Measurements from ENCODE around the gene TTC33.
A peak's percentile ranks its signal among the peaks of the same experiment; 100 is the strongest.

Gene TTC33

GRCh38 chr5:40754381-40755092 lies 1.2 kb downstream of the TTC33 start:
- TF ChIP-seq, protein P1, sequence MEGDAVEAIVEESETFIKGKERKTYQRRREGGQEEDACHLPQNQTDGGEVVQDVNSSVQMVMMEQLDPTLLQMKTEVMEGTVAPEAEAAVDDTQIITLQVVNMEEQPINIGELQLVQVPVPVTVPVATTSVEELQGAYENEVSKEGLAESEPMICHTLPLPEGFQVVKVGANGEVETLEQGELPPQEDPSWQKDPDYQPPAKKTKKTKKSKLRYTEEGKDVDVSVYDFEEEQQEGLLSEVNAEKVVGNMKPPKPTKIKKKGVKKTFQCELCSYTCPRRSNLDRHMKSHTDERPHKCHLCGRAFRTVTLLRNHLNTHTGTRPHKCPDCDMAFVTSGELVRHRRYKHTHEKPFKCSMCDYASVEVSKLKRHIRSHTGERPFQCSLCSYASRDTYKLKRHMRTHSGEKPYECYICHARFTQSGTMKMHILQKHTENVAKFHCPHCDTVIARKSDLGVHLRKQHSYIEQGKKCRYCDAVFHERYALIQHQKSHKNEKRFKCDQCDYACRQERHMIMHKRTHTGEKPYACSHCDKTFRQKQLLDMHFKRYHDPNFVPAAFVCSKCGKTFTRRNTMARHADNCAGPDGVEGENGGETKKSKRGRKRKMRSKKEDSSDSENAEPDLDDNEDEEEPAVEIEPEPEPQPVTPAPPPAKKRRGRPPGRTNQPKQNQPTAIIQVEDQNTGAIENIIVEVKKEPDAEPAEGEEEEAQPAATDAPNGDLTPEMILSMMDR (conservative IDR thresholded peaks at IDR 0.05), result no peak
- no peak for TF ChIP-seq ZFX (IDR thresholded peaks at IDR 0.05)
- H3K27ac ChIP-seq, result no peak overlapping the region; the same call in 1 of the 2 replicates

GRCh38 chr5:40746703-40747102 lies 9.1 kb downstream of the TTC33 start:
- no peak overlapping the region for H3K27ac ChIP-seq
- TF ChIP-seq ZFX (IDR thresholded peaks at IDR 0.05), result no peak
- TF ChIP-seq, protein P1 (conservative IDR thresholded peaks at IDR 0.05), result no peak

GRCh38 chr5:40743771-40744170 lies 12.0 kb downstream of the TTC33 start:
- TF ChIP-seq, protein P1 (conservative IDR thresholded peaks at IDR 0.05), result no peak
- TF ChIP-seq ZFX (IDR thresholded peaks at IDR 0.05), result no peak
- H3K27ac ChIP-seq, result no peak overlapping the region

DNA sequence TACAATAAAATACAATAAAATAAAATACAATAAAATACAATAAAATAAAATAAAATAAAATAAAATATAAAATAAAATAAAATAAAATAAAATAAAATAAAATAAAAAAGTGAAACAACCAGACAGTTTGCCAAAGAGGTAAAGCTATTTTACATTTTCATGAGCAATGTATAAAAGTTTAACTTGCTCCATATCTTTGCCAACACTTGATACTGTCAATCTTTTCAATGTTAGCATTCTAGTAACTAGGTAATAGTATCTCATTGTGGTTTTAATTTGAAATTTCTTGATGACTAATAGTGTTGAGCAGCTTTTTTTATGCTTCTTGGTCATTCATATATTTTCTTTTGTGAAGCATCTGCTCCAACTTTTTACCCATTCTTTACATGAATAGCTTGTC lies 17.3 kb downstream of the TTC33 start:
- TF ChIP-seq, protein P1 (conservative IDR thresholded peaks at IDR 0.05), result no peak
- TF ChIP-seq ZFX (IDR thresholded peaks at IDR 0.05), result no peak
- H3K27ac ChIP-seq, result no peak overlapping the region

DNA sequence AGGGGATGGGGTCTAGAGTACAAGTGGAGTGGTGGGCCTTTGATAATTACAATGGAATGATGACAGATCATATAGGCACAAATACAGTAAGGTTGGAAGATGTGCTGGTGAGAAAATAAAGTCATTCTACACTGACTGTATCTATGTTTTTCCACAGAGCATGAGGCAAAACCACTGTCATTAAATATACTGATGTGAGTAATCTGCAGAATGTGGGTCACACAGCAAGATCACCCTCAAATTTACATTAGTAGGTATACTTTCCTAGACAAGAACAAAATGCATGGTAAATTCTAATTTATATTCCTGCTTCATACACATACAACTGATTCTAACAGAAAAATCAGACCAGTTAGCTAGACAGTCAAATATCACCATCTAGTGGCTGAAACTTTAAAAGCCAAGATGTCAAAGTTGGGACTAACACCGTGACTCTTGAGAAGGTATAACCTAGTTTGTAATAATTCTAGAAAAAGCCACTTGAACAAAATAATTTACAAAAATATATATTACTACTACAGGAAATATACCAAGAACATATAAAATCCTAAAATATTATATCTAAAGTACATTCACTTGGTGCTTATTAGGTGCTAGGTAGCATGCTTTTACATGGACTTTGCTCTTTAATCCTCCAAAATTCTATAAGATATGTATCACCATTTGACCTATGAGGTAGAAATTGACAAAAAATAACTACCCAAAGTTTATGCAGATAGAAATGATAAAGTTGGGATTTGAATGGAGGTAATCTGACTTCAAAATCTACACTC lies 19.5 kb downstream of the TTC33 start:
- no peak overlapping the region for H3K27ac ChIP-seq

GRCh38 chr5:40735609-40736008 lies 20.2 kb downstream of the TTC33 start:
- H3K27ac ChIP-seq, result no peak overlapping the region

More for the DNA sequence above, 19.5 kb downstream of the TTC33 start:
- TF ChIP-seq, protein P1 (conservative IDR thresholded peaks at IDR 0.05), result peak; percentile 88
- no peak for TF ChIP-seq ZFX (IDR thresholded peaks at IDR 0.05)

More at GRCh38 chr5:40735609-40736008, 20.2 kb downstream of the TTC33 start:
- no peak for TF ChIP-seq ZFX (IDR thresholded peaks at IDR 0.05)
- TF ChIP-seq, protein P1 (conservative IDR thresholded peaks at IDR 0.05), result no peak

Measured in C4-2B (cell line).